Measurements from ENCODE around the gene TNRC6B. TPM values are rescaled to one million over a fixed set of nuclear protein-coding genes. Genes with fewer than 3 reads are reported as not detected.
A peak's percentile ranks its signal among the peaks of the same experiment; 100 is the strongest.

Gene TNRC6B
- polyA plus RNA-seq, 3 donors, result 7.2 to 16.5 (median 11.8) TPM

DNA sequence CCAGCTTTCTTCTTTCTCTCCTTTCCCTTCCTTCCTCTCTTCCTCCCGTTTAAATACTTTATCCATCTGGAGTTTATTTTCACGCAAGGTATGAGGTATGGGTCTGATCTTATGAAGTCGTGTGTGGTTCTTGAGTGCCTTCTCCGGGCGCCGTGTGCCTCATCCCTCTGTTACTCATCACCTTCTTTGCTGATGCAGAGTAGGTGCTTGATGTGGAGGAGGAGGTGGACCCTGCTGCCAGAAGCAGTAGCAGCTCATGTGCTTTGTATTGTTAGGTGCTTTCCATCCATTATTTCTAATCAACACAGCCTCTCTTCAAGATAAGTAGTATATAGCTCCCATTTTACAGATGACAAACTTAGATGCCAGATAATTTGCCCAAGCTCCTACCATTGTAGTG lies 47.0 kb downstream of the TNRC6B start:
- no peak overlapping the region for H3K27ac Mint-ChIP-seq
- Histone ChIP-seq H3K4me3 (replicated peaks in 1 of 3; ENCODE audit: low read depth in 2 of 3, low read length in 3 of 3) (no peak overlapping the region), H3K4me1 (ENCODE audit: control insufficient read depth in 1 of 2, insufficient read depth in 2 of 2, low read length in 2 of 2) (peaks cover 28 to 32% of the 10 kb centered on the region in 2 donors), H3K36me3 (replicated peaks in 1 of 2; ENCODE audit: control insufficient read depth in 1 of 2, insufficient read depth in 2 of 2, low read length in 2 of 2) (peaks cover 10 to 18% of the 10 kb centered on the region in 2 donors), H3K27ac (ENCODE audit: low read depth in 1 of 2, low read length in 2 of 2) (no peak overlapping the region), H3K9ac (ENCODE audit: insufficient read depth, low read length, poor library complexity, severe bottlenecking) (no peak overlapping the region), H3K27me3 (ENCODE audit: control insufficient read depth in 2 of 2, insufficient read depth in 2 of 2, low read length in 2 of 2) (no peaks in the 10 kb centered on the region), H4K20me1 (ENCODE audit: insufficient read depth, low read length) (peaks cover 98% of the 10 kb centered on the region), H3K4me2 (replicated peaks; ENCODE audit: extremely low read depth, low read length, poor library complexity, severe bottlenecking) (no peak overlapping the region), H2AFZ (ENCODE audit: insufficient read depth, low read depth, low read length, poor library complexity, severe bottlenecking) (no peak overlapping the region), H3K79me2 (ENCODE audit: insufficient read depth, low read length) (peaks cover 96% of the 10 kb centered on the region), H3K9me3 (replicated peaks in 1 of 2; ENCODE audit: control insufficient read depth in 1 of 2, insufficient read depth in 1 of 2, low read length in 2 of 2) (no peaks in the 10 kb centered on the region)
- H3K4me1 Mint-ChIP-seq, result peaks cover 30% of the 10 kb centered on the region
- WGBS (ENCODE audit: insufficient coverage), result no CpG with 5 or more reads among the region's 6 CpGs
- no peak for DNase-seq
- H3K27me3 Mint-ChIP-seq (ENCODE audit: low read depth in 3 of 3), result peaks cover 0 to 2% (median 0%) of the 10 kb centered on the region in 3 donors
- H3K9me3 Mint-ChIP-seq, result no peaks in the 10 kb centered on the region
- peaks cover 8 to 26% of the 10 kb centered on the region in 2 donors for H3K36me3 Mint-ChIP-seq
- intact Hi-C loops (cut with micrococcal nuclease), result no loop called here
- TF ChIP-seq, protein P1, sequence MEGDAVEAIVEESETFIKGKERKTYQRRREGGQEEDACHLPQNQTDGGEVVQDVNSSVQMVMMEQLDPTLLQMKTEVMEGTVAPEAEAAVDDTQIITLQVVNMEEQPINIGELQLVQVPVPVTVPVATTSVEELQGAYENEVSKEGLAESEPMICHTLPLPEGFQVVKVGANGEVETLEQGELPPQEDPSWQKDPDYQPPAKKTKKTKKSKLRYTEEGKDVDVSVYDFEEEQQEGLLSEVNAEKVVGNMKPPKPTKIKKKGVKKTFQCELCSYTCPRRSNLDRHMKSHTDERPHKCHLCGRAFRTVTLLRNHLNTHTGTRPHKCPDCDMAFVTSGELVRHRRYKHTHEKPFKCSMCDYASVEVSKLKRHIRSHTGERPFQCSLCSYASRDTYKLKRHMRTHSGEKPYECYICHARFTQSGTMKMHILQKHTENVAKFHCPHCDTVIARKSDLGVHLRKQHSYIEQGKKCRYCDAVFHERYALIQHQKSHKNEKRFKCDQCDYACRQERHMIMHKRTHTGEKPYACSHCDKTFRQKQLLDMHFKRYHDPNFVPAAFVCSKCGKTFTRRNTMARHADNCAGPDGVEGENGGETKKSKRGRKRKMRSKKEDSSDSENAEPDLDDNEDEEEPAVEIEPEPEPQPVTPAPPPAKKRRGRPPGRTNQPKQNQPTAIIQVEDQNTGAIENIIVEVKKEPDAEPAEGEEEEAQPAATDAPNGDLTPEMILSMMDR (IDR thresholded peaks at IDR 0.05), result no peak
- no peak overlapping the region for H3K4me3 Mint-ChIP-seq

DNA sequence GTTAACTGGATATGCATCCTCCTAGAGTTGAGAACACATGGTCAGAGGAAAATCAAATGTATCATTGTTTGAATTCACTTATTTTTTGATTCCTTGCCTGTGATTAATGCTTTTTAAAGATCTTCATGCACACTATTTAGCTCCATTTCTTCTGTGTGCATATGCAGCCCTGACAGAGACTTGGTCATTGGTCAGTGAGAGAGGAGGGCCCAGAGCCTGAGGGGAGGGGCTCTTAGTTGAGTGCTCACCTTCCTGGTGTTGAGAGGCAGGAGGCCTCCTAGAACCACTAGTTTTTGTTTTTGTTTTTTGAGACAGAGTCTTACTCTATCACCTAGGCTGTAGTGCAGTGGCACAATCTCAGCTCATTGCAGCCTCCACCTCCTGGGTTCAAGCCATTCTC lies 48.9 kb downstream of the TNRC6B start:
- Mint-ChIP-seq H3K9me3 (no peaks in the 10 kb centered on the region), H3K4me3 (no peak overlapping the region), H3K27ac (peak overlapping the region in 1 of 7 donors; percentile 1), H3K4me1 (peaks cover 12% of the 10 kb centered on the region), H3K36me3 (peaks cover 11 to 39% of the 10 kb centered on the region in 2 donors), H3K27me3 (ENCODE audit: low read depth in 3 of 3) (peaks cover 0 to 2% (median 0%) of the 10 kb centered on the region in 3 donors)
- Histone ChIP-seq H3K27ac (ENCODE audit: low read depth in 1 of 2, low read length in 2 of 2) (no peak overlapping the region), H3K4me3 (replicated peaks in 1 of 3; ENCODE audit: low read depth in 2 of 3, low read length in 3 of 3) (no peak overlapping the region), H3K4me2 (replicated peaks; ENCODE audit: extremely low read depth, low read length, poor library complexity, severe bottlenecking) (no peak overlapping the region), H4K20me1 (ENCODE audit: insufficient read depth, low read length) (peaks cover 90% of the 10 kb centered on the region), H3K36me3 (replicated peaks in 1 of 2; ENCODE audit: control insufficient read depth in 1 of 2, insufficient read depth in 2 of 2, low read length in 2 of 2) (peaks cover 12 to 35% of the 10 kb centered on the region in 2 donors), H3K27me3 (ENCODE audit: control insufficient read depth in 2 of 2, insufficient read depth in 2 of 2, low read length in 2 of 2) (no peaks in the 10 kb centered on the region), H3K79me2 (ENCODE audit: insufficient read depth, low read length) (peaks cover 94% of the 10 kb centered on the region), H3K9me3 (replicated peaks in 1 of 2; ENCODE audit: control insufficient read depth in 1 of 2, insufficient read depth in 1 of 2, low read length in 2 of 2) (no peaks in the 10 kb centered on the region), H2AFZ (ENCODE audit: insufficient read depth, low read depth, low read length, poor library complexity, severe bottlenecking) (no peak overlapping the region), H3K4me1 (ENCODE audit: control insufficient read depth in 1 of 2, insufficient read depth in 2 of 2, low read length in 2 of 2) (peaks cover 10 to 14% of the 10 kb centered on the region in 2 donors), H3K9ac (ENCODE audit: insufficient read depth, low read length, poor library complexity, severe bottlenecking) (no peak overlapping the region)
- intact Hi-C loops (cut with micrococcal nuclease), result no loop called here
- no peak for DNase-seq
- TF ChIP-seq, protein P1 (IDR thresholded peaks at IDR 0.05), result no peak
